HepG2 (cell line): Measurements from ENCODE around the gene ANO4. TPM values are rescaled to one million over a fixed set of nuclear protein-coding genes. Genes with fewer than 3 reads are reported as not detected.
"Not testable (repeated sequence)": the region's sequence is repeated elsewhere in the genome, so short reads cannot be mapped to it uniquely, and the experiment has no call there.

Source experiments
- ATAC-seq: fragments of 200-7000 bp; cut with Tn5 transposase; 3 replicates; pipeline ENCODE4 v1.9.1; 2020; ENCODE audit warnings: mild to moderate bottlenecking, moderate library complexity
- BruUV-seq: library from RNA; stranded (reverse); fragments of 400-500 nt; replicated peaks from 2 replicates; lab custom pipeline; 2021; lab: Mats Ljungman, UMichigan
- CTCF ChIA-PET: fragments of 300-600 bp; formaldehyde crosslinking; extraction: SDS; loops from one replicate; lab custom pipeline; 2021; ENCODE audit warnings: low total read pairs, inconsistent platforms, low intra/inter-chr PET ratio; lab: Yijun Ruan, JAX
- POLR2A ChIA-PET: fragments of 350-600 bp; sonication (Branson Sonifier 250); formaldehyde crosslinking; loops from one replicate; lab custom pipeline; 2020; ENCODE audit warnings: antibody characterized with exemption, inconsistent platforms; lab: Yijun Ruan, JAX
- DNase-seq: peaks from one replicate; pipeline ENCODE4 v3.0.0-alpha.2; 2015; ENCODE audit warnings: low spot score
- FAIRE-seq: peaks from 3 replicates; lab custom pipeline; 2011; peaks lifted over from hg19 to GRCh38; lab: Jason Lieb, UNC
- H2AFZ ChIP-seq: one replicate; pipeline ENCODE4 v1.6.1; 2011; ENCODE audit warnings: low read length, inconsistent platforms
- H3K27ac ChIP-seq: fragments of 300-600 bp; 3 replicates; pipeline ENCODE4 v1.8.0; 2011; ENCODE audit warnings: mixed run types, mild to moderate bottlenecking, mixed read lengths, low read length, inconsistent platforms; ENCODE audit not compliant: insufficient read depth; ENCODE audit errors: extremely low read length
- H3K27me3 ChIP-seq, 2 experiments: fragments of 200-600 bp in 1 of 2; 2 replicates in 1 of 2; 3 replicates in 1 of 2; pipeline versions ENCODE4 v1.6.0 to v1.8.0; 2011; ENCODE audit warnings: low read length in 2 of 2, mild to moderate bottlenecking in 2 of 2, moderate library complexity in 2 of 2, inconsistent platforms in 1 of 2; ENCODE audit not compliant: insufficient read depth in 2 of 2, control insufficient read depth in 1 of 2
- H3K36me3 ChIP-seq, 2 experiments: fragments of 200-600 bp in 1 of 2; replicated peaks in 1 of 2; 2 replicates in 1 of 2; 3 replicates in 1 of 2; pipeline versions ENCODE4 v1.5.1 to v1.8.0; 2011; ENCODE audit warnings: low read length in 2 of 2, inconsistent platforms in 1 of 2; ENCODE audit not compliant: insufficient read depth in 2 of 2, control insufficient read depth in 1 of 2
- H3K4me1 ChIP-seq: 2 replicates; pipeline ENCODE4 v1.5.1; 2012; ENCODE audit warnings: low read length, inconsistent platforms; ENCODE audit not compliant: insufficient read depth
- H3K4me2 ChIP-seq: 2 replicates; pipeline ENCODE4 v1.6.0; 2011; ENCODE audit warnings: low read depth, low read length, inconsistent platforms
- H3K4me3 ChIP-seq, 3 experiments: fragments of 200-600 bp in 1 of 3; sonication (generic), shearing (Covaris generic) in 1 of 3; replicated peaks in 1 of 3; 2 replicates each; pipeline ENCODE4 v1.5.1; 2011 to 2016; ENCODE audit warnings: low read length in 3 of 3, inconsistent platforms in 2 of 3, low read depth in 2 of 3, mild to moderate bottlenecking in 2 of 3, control low read depth in 1 of 3, mixed read lengths in 1 of 3; ENCODE audit not compliant: insufficient read depth in 1 of 3
- H3K79me2 ChIP-seq: one replicate; pipeline ENCODE4 v1.6.1; 2011; ENCODE audit warnings: low read length, inconsistent platforms; ENCODE audit not compliant: insufficient read depth
- H3K9ac ChIP-seq: 2 replicates; pipeline ENCODE4 v1.6.0; 2011; ENCODE audit warnings: mild to moderate bottlenecking, low read depth, low read length, inconsistent platforms; ENCODE audit not compliant: insufficient read depth
- H3K9me3 ChIP-seq: 2 replicates; pipeline ENCODE4 v1.5.1; 2012; ENCODE audit warnings: mild to moderate bottlenecking, low read length
- H4K20me1 ChIP-seq: 2 replicates; pipeline ENCODE4 v1.6.0; 2011; ENCODE audit warnings: inconsistent platforms, mild to moderate bottlenecking, low read length, moderate library complexity; ENCODE audit not compliant: insufficient read depth
- CENPX ChIP-seq: sonication (generic); formaldehyde crosslinking; IDR thresholded peaks from 2 replicates; pipeline ENCODE4 v1.9.0; 2021; ENCODE audit warnings: mild to moderate bottlenecking, missing genetic modification reagents, moderate library complexity
- CREB1 ChIP-seq, 2 experiments: fragments of 450-650 bp in 1 of 2; IDR thresholded peaks; 2 replicates each; pipeline ENCODE4 v1.6.1; 2016 to 2017; ENCODE audit warnings: control low read depth in 1 of 2, mild to moderate bottlenecking in 1 of 2, missing compliant biosample characterization in 1 of 2, missing genetic modification characterization in 1 of 2
- IKZF1 ChIP-seq: fragments of 450-650 bp; IDR thresholded peaks from 2 replicates; pipeline ENCODE4 v1.7.1; 2016
- KMT2A ChIP-seq: sonication (generic); formaldehyde crosslinking; IDR thresholded peaks from 2 replicates; pipeline ENCODE4 v1.4.0; 2020; ENCODE audit warnings: missing genetic modification reagents
- SCMH1 ChIP-seq: sonication (generic); formaldehyde crosslinking; IDR thresholded peaks from 2 replicates; pipeline ENCODE4 v1.9.0; 2021; ENCODE audit warnings: missing genetic modification reagents, mild to moderate bottlenecking, borderline replicate concordance
- ZNF484 ChIP-seq: sonication (generic); formaldehyde crosslinking; IDR thresholded peaks from 2 replicates; pipeline ENCODE4 v1.5.1; 2020; ENCODE audit warnings: mild to moderate bottlenecking, low read depth, missing genetic modification reagents, borderline replicate concordance
- ZNF737 ChIP-seq: sonication (generic); formaldehyde crosslinking; IDR thresholded peaks from 2 replicates; pipeline ENCODE4 v1.5.0; 2020; ENCODE audit warnings: missing genetic modification reagents, mild to moderate bottlenecking, borderline replicate concordance
- WGBS: methylation state at CpG from one replicate; pipeline ENCODE4 v1.1.6; 2017; ENCODE audit warnings: low lambda C conversion rate; 5-methylcytosine and 5-hydroxymethylcytosine counted together
- in situ Hi-C: cut with HindIII; loops from 2 replicates; pipeline ENCODE4 v1.10.0; 2017; ENCODE audit warnings: low pct_unique_long_range_greater_than_20kb; ENCODE audit not compliant: extremely low pct_ligation_motif_present
- intact Hi-C: fragments of 100-400 bp; cut with micrococcal nuclease; formaldehyde crosslinking; loops from one replicate; pipeline ENCODE4 v1.10.0; 2022; ENCODE audit not compliant: unreplicated experiment
- polyA plus RNA-seq, 8 experiments: library from polyadenylated mRNA; depleted of rRNA in 3 of 8; stranded (reverse) in 7 of 8; unstranded in 1 of 8; fragments of >200 nt; fragmentation: Illumina TruSeq in 4 of 8; extraction: Trizol in 4 of 8; gene quantifications; 2 replicates each; pipeline versions ENCODE4 v1.2.1 to v1.2.3, GENCODE V29; 2011 to 2016; ENCODE audit warnings: low read depth in 4 of 8, missing spikeins in 1 of 8, mixed read lengths in 1 of 8; ENCODE audit not compliant: insufficient read depth in 1 of 8
- total RNA-seq, 5 experiments: library from RNA; depleted of rRNA; stranded (reverse); fragments of >200 nt; fragmentation: Illumina TruSeq; extraction: Trizol; gene quantifications; 2 replicates each; pipeline ENCODE4 v1.2.3, GENCODE V29; 2016; ENCODE audit warnings: low read depth in 1 of 5
- TF ChIP-seq, protein P1 (sequence below): sonication (generic); formaldehyde crosslinking; IDR thresholded peaks from 2 replicates; pipeline ENCODE4 v1.4.0; 2020; ENCODE audit warnings: missing genetic modification reagents, borderline replicate concordance
- TF ChIP-seq, protein P2 (sequence below): sonication (generic); formaldehyde crosslinking; conservative IDR thresholded peaks from 2 replicates; pipeline ENCODE4 v1.4.0; 2020; ENCODE audit warnings: missing genetic modification reagents

Gene ANO4
- total and polyA plus RNA-seq, 2 of the 13 experiments (the other 11 are each of a cell fraction or from before 2014, with no cell fraction given): not detected

DNA sequence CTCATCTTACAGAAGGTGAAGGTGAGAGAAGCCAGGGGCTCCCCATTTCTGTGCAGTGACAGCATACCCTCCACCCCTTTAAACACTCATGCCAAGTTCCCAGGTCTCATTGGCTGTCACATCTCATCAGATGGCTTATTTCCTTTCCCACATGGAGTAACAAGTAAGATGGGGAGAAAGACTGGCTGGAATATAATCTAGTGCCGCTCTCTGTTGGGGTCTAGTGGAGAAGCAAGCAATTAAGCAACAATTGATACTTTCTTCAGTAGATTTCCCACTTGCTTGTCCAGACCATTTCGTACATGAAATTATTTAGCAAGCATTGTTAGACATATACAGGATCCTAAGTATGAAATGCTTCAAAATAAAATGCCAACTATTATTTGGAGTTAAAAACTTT lies 323.3 kb downstream of the ANO4 start (continued):
- TF ChIP-seq CENPX (CRISPR knock-in tag): no peak

- intact Hi-C loops: no loop called here
- no peak overlapping the region for H3K9ac ChIP-seq
- CTCF ChIA-PET: no interaction called here
- no TSS peak for BruUV-seq
- TF ChIP-seq, protein P1, sequence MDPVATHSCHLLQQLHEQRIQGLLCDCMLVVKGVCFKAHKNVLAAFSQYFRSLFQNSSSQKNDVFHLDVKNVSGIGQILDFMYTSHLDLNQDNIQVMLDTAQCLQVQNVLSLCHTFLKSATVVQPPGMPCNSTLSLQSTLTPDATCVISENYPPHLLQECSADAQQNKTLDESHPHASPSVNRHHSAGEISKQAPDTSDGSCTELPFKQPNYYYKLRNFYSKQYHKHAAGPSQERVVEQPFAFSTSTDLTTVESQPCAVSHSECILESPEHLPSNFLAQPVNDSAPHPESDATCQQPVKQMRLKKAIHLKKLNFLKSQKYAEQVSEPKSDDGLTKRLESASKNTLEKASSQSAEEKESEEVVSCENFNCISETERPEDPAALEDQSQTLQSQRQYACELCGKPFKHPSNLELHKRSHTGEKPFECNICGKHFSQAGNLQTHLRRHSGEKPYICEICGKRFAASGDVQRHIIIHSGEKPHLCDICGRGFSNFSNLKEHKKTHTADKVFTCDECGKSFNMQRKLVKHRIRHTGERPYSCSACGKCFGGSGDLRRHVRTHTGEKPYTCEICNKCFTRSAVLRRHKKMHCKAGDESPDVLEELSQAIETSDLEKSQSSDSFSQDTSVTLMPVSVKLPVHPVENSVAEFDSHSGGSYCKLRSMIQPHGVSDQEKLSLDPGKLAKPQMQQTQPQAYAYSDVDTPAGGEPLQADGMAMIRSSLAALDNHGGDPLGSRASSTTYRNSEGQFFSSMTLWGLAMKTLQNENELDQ (CRISPR knock-in tag): no peak
- TF ChIP-seq, protein P2, sequence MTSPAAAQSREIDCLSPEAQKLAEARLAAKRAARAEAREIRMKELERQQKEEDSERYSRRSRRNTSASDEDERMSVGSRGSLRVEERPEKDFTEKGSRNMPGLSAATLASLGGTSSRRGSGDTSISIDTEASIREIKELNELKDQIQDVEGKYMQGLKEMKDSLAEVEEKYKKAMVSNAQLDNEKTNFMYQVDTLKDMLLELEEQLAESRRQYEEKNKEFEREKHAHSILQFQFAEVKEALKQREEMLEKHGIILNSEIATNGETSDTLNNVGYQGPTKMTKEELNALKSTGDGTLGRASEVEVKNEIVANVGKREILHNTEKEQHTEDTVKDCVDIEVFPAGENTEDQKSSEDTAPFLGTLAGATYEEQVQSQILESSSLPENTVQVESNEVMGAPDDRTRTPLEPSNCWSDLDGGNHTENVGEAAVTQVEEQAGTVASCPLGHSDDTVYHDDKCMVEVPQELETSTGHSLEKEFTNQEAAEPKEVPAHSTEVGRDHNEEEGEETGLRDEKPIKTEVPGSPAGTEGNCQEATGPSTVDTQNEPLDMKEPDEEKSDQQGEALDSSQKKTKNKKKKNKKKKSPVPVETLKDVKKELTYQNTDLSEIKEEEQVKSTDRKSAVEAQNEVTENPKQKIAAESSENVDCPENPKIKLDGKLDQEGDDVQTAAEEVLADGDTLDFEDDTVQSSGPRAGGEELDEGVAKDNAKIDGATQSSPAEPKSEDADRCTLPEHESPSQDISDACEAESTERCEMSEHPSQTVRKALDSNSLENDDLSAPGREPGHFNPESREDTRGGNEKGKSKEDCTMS: no peak
- TF ChIP-seq KMT2A (CRISPR knock-in tag) (no peak), SCMH1 (no peak), ZNF484 (CRISPR knock-in tag) (no peak), IKZF1 (no peak), CREB1 (IDR thresholded peaks at IDR 0.05) (no peak), CREB1 (CRISPR knock-in tag; IDR thresholded peaks at IDR 0.05) (no peak), ZNF737 (CRISPR knock-in tag) (no peak)
- H4K20me1 ChIP-seq: no peaks in the 10 kb centered on the region
- H2AFZ ChIP-seq: no peak overlapping the region
- no peaks in the 10 kb centered on the region for H3K9me3 ChIP-seq
- FAIRE-seq: no peak
- WGBS: 28% methylated on average over 6 of the region's 6 CpGs
- H3K79me2 ChIP-seq: no peaks in the 10 kb centered on the region
- no peak overlapping the region for H3K4me3 ChIP-seq
- DNase-seq: no peak
- in situ Hi-C loops: no loop called here
- no peak overlapping the region for H3K27ac ChIP-seq
- H3K36me3 ChIP-seq: no peaks in the 10 kb centered on the region
- POLR2A ChIA-PET: no interaction called here
- H3K27me3 ChIP-seq: no peaks in the 10 kb centered on the region
- no peaks in the 10 kb centered on the region for H3K4me1 ChIP-seq
- no peak overlapping the region for H3K4me2 ChIP-seq
- ATAC-seq: no peak
Measured at GRCh38 chr12:101127521-101128219, 333.1 kb downstream of the ANO4 start.

- H3K4me1 ChIP-seq, H3K9ac ChIP-seq, H3K27ac ChIP-seq, H3K79me2 ChIP-seq, CTCF ChIA-PET, BruUV-seq, ATAC-seq, DNase-seq, in situ Hi-C loops, H3K9me3 ChIP-seq, H3K4me2 ChIP-seq, H3K36me3 ChIP-seq, H2AFZ ChIP-seq, FAIRE-seq, intact Hi-C loops, H4K20me1 ChIP-seq, H3K27me3 ChIP-seq, H3K4me3 ChIP-seq, POLR2A ChIA-PET: not testable (repeated sequence)
- WGBS: 74% methylated on average over 33 of the region's 35 CpGs
Measured at GRCh38 chr12:101145777-101146431, 351.3 kb downstream of the ANO4 start.
